ENCODE data around the gene ALK. TPM values are rescaled to one million over a fixed set of nuclear protein-coding genes. Genes with fewer than 3 reads are reported as not detected.

ALK gene
- total and polyA plus RNA-seq, 4 donors: 4.2 to 16.7 (median 14.2) TPM

DNA sequence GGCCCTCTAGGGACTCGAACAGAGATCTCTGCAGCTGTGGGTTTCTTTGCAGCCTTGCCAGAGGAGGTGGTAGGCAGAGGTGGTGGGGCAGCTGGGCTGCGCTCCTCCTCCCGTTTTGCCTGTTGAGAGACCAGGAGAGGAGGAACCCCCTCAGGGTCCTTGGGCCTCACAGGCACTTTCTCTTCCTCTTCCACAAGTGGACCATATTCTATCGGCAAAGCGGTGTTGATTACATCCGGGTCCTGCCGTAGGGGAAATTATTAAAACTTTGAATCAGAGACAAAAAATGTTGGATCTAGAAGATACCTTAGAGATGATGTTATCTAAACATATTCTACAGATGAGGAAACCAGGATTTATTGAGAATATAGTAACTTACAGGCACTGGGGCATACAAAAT is 727.7 kb downstream of the ALK start:
- WGBS (ENCODE audit: insufficient coverage): 87% methylated on average over 3 of the region's 7 CpGs
- H3K27me3 ChIP-seq (ENCODE audit: control insufficient read depth, insufficient read depth, low read length): no peaks in the 10 kb centered on the region

DNA sequence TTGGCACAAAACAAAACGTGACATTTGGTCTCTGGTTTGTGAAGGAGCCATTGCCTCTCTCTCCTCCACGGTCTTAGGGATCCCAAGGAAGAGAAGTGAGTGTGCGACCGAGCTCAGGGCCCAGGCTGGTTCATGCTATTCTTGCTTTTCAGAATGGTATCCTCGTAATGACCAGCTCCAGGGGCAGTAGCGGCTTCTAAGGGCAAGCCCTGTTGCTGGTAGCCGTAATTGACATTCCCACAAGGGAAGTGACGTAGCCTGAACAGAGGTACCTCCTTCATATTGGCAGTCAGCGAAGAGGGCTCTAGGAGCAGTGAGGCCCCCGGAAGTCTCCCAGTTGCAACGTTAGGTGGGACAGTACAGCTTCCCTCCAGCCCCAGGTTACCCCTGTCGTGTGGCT is 728.3 kb downstream of the ALK start:
- H3K27ac ChIP-seq (ENCODE audit: low read depth, low read length): no peak overlapping the region
- DNase-seq (ENCODE audit: low read depth in 4 of 6, low spot score in 6 of 6): no peak
- no peaks in the 10 kb centered on the region for H3K27me3 ChIP-seq (ENCODE audit: control insufficient read depth, insufficient read depth, low read length)
- H3K4me1 ChIP-seq (ENCODE audit: control insufficient read depth, insufficient read depth, low read length): no peaks in the 10 kb centered on the region
- H3K4me3 ChIP-seq (ENCODE audit: low read depth, low read length): no peak overlapping the region
- H3K9me3 ChIP-seq (ENCODE audit: control insufficient read depth, insufficient read depth, low read length): no peaks in the 10 kb centered on the region
- WGBS (ENCODE audit: insufficient coverage): 90% methylated on average over 9 of the region's 12 CpGs
- H3K36me3 ChIP-seq (ENCODE audit: control insufficient read depth, insufficient read depth, low read length): peaks cover 3% of the 10 kb centered on the region

More for the DNA sequence above, 727.7 kb downstream of the ALK start:
- no peak overlapping the region for H3K4me3 ChIP-seq (ENCODE audit: low read depth, low read length)
- no peaks in the 10 kb centered on the region for H3K9me3 ChIP-seq (ENCODE audit: control insufficient read depth, insufficient read depth, low read length)
- DNase-seq (ENCODE audit: low read depth in 4 of 6, low spot score in 6 of 6): no peak
- H3K4me1 ChIP-seq (ENCODE audit: control insufficient read depth, insufficient read depth, low read length): no peaks in the 10 kb centered on the region
- no peak overlapping the region for H3K27ac ChIP-seq (ENCODE audit: low read depth, low read length)
- H3K36me3 ChIP-seq (ENCODE audit: control insufficient read depth, insufficient read depth, low read length): peaks cover 3% of the 10 kb centered on the region

DNA sequence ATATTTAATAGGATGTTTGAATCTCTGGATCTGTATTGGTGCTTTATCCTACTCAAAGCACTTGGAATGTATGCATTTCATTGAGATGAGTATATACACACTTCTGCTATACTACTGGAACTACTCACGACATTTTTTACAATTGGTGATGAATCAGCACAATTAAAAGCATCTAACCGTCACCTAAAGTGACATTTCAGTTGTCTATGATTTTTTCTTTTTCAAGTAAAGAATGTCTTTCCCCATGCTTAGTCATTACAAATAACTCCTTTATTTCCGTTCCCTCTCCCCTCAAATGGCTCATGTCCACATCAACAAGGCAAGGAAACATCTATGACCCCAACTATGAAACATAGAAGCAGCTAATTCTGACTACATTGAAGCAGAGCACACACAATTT is 728.9 kb downstream of the ALK start:
- no peak for DNase-seq (ENCODE audit: low read depth in 4 of 6, low spot score in 6 of 6)
- Histone ChIP-seq H3K4me1 (ENCODE audit: control insufficient read depth, insufficient read depth, low read length) (no peaks in the 10 kb centered on the region), H3K4me3 (ENCODE audit: low read depth, low read length) (no peak overlapping the region), H3K9me3 (ENCODE audit: control insufficient read depth, insufficient read depth, low read length) (no peaks in the 10 kb centered on the region), H3K27ac (ENCODE audit: low read depth, low read length) (no peak overlapping the region), H3K36me3 (ENCODE audit: control insufficient read depth, insufficient read depth, low read length) (peaks cover 3% of the 10 kb centered on the region), H3K27me3 (ENCODE audit: control insufficient read depth, insufficient read depth, low read length) (no peaks in the 10 kb centered on the region)
- WGBS (ENCODE audit: insufficient coverage): 80% methylated on average over 1 of the region's 3 CpGs

DNA sequence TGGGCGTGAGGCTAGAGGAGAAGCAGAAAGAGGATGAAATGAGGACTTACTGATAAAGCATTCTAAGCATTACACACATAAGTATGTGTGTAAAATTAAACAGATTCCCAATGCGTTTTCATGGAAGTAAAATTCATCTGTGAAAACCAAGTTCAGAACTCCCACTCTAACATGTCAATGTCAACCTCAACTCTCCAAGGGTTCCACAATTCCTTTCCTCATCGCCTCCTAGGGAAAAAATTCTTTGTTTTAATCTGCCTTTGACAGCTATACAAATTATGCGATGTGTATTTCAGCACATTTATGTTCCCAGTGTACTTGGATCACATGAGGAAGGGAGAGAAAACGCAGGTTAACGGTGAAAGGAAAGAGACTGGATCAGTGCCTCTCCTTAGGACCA is 729.6 kb downstream of the ALK start:
- H3K27ac ChIP-seq (ENCODE audit: low read depth, low read length): no peak overlapping the region
- no peaks in the 10 kb centered on the region for H3K9me3 ChIP-seq (ENCODE audit: control insufficient read depth, insufficient read depth, low read length)
- WGBS (ENCODE audit: insufficient coverage): 95% methylated on average over 3 of the region's 6 CpGs
- DNase-seq (ENCODE audit: low read depth in 4 of 6, low spot score in 6 of 6): no peak
- H3K4me3 ChIP-seq (ENCODE audit: low read depth, low read length): no peak overlapping the region
- H3K27me3 ChIP-seq (ENCODE audit: control insufficient read depth, insufficient read depth, low read length): no peaks in the 10 kb centered on the region
- H3K4me1 ChIP-seq (ENCODE audit: control insufficient read depth, insufficient read depth, low read length): no peaks in the 10 kb centered on the region
- peaks cover 3% of the 10 kb centered on the region for H3K36me3 ChIP-seq (ENCODE audit: control insufficient read depth, insufficient read depth, low read length)

DNA sequence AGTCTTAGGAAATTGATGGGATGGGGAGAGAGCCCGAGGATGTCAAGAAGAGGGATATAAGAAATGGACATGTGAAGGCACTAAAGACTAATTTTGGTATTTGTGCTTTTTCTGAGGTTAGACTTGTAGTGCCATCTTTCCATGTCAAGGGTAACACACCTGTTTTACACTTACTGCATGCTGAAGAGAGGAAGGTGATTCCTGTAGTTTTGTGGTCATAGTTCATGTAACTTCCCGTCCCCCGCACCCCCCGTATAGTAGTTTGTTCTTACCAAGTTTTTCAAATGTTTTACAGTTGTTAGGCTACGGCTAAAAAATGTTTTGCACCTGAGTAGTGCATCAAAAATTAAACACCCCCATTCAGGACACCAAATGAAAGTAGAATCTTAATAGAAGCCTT is 732.3 kb downstream of the ALK start:
- no peak overlapping the region for H3K4me3 ChIP-seq (ENCODE audit: low read depth, low read length)
- no peak overlapping the region for H3K27ac ChIP-seq (ENCODE audit: low read depth, low read length)
- WGBS (ENCODE audit: insufficient coverage): 60% methylated on average over 1 of the region's 5 CpGs
- no peak for DNase-seq (ENCODE audit: low read depth in 4 of 6, low spot score in 6 of 6)
- H3K36me3 ChIP-seq (ENCODE audit: control insufficient read depth, insufficient read depth, low read length): peaks cover 3% of the 10 kb centered on the region
- H3K4me1 ChIP-seq (ENCODE audit: control insufficient read depth, insufficient read depth, low read length): no peaks in the 10 kb centered on the region
- H3K9me3 ChIP-seq (ENCODE audit: control insufficient read depth, insufficient read depth, low read length): no peaks in the 10 kb centered on the region
- no peaks in the 10 kb centered on the region for H3K27me3 ChIP-seq (ENCODE audit: control insufficient read depth, insufficient read depth, low read length)

DNA sequence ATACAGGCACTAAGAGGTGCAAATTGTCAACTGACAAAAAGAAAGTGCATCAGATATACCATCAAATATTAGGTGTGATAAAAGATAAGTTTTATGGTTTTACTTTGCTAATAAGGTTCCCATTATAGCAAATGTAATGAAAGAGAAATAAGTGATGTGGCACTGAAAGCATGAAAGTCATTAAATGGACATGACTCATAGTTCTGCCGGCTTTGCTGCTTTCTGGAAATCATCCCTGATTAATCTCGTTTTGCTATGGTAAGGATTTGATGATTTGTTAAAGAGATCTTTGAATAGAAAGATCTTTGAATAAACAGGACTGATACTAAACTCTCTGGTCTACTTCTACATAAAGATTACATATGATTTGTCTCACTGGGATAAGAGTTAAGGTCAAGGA is 733.5 kb downstream of the ALK start:
- Histone ChIP-seq H3K27ac (ENCODE audit: low read depth, low read length) (no peak overlapping the region), H3K27me3 (ENCODE audit: control insufficient read depth, insufficient read depth, low read length) (no peaks in the 10 kb centered on the region), H3K9me3 (ENCODE audit: control insufficient read depth, insufficient read depth, low read length) (no peaks in the 10 kb centered on the region), H3K4me1 (ENCODE audit: control insufficient read depth, insufficient read depth, low read length) (no peaks in the 10 kb centered on the region), H3K4me3 (ENCODE audit: low read depth, low read length) (no peak overlapping the region), H3K36me3 (ENCODE audit: control insufficient read depth, insufficient read depth, low read length) (no peaks in the 10 kb centered on the region)
- DNase-seq (ENCODE audit: low read depth in 4 of 6, low spot score in 6 of 6): no peak
- no CpG with 5 or more reads among the region's 2 CpGs for WGBS (ENCODE audit: insufficient coverage)

DNA sequence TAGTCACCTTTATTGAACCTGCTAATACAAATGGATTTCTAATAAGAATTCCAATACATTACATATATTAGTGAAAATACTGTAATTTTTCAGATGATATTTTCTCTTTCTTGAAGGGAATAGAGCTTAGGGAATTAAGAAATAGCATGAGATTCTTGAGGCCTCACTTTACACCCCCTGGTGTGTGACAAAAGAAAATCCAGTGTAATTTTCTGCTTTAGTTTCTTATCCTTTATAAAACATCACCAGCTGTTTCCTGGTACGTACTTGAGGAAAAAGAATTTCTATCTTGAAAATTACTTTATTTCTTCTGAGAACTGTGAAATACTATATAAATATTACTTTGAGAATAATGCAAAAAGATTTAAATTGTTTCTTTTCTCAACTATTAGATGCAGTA is 734.6 kb downstream of the ALK start:
- Histone ChIP-seq H3K4me3 (ENCODE audit: low read depth, low read length) (no peak overlapping the region), H3K9me3 (ENCODE audit: control insufficient read depth, insufficient read depth, low read length) (no peaks in the 10 kb centered on the region), H3K4me1 (ENCODE audit: control insufficient read depth, insufficient read depth, low read length) (no peaks in the 10 kb centered on the region), H3K27me3 (ENCODE audit: control insufficient read depth, insufficient read depth, low read length) (no peaks in the 10 kb centered on the region), H3K27ac (ENCODE audit: low read depth, low read length) (no peak overlapping the region), H3K36me3 (ENCODE audit: control insufficient read depth, insufficient read depth, low read length) (no peaks in the 10 kb centered on the region)
- no CpG with 5 or more reads among the region's 1 CpG for WGBS (ENCODE audit: insufficient coverage)
- no peak for DNase-seq (ENCODE audit: low read depth in 4 of 6, low spot score in 6 of 6)

DNA sequence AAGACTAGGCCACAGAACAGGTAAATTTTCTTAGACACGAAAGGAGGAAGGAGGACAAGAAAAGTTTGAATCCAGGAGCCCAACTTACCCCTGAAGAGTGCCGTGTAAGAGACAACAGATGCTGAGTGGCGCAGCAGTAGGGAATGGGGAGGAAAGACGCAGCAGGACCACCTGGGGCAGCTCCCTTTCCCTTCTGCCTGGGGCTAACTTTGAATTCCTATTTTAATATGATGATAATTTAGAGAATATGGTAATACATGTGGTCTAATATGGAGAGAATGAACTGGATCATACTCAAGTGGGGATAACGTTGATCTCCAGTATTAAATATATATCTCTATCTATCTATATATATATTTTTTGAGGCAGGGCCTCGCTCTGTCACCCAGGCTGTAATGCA is 736.9 kb downstream of the ALK start:
- no peak overlapping the region for H3K27ac ChIP-seq (ENCODE audit: low read depth, low read length)
- H3K4me1 ChIP-seq (ENCODE audit: control insufficient read depth, insufficient read depth, low read length): no peaks in the 10 kb centered on the region
- H3K9me3 ChIP-seq (ENCODE audit: control insufficient read depth, insufficient read depth, low read length): no peaks in the 10 kb centered on the region
- 100% methylated on average over 2 of the region's 6 CpGs for WGBS (ENCODE audit: insufficient coverage)
- H3K27me3 ChIP-seq (ENCODE audit: control insufficient read depth, insufficient read depth, low read length): no peaks in the 10 kb centered on the region
- no peak for DNase-seq (ENCODE audit: low read depth in 4 of 6, low spot score in 6 of 6)
- peaks cover 3% of the 10 kb centered on the region for H3K36me3 ChIP-seq (ENCODE audit: control insufficient read depth, insufficient read depth, low read length)
- H3K4me3 ChIP-seq (ENCODE audit: low read depth, low read length): no peak overlapping the region

DNA sequence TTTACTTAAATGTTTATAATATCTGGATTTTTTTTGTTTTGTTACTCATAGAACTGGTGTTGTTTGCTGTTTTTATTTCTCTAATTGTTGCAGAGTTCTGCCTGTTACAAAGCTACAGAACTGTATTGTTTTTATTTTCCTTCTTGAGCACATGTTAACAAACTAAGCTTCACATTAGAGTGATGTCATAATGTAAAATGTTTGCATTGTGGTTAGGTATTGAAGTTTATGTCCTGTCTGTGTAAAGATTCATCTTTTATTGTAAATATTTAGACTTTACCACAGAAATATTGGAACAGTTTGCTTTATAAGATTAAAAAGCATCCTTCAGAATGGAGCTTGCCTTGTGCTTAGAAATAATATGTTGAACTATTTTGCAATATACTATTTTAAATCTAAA is 738.5 kb downstream of the ALK start:
- Histone ChIP-seq H3K27me3 (ENCODE audit: control insufficient read depth, insufficient read depth, low read length) (no peaks in the 10 kb centered on the region), H3K27ac (ENCODE audit: low read depth, low read length) (no peak overlapping the region), H3K4me1 (ENCODE audit: control insufficient read depth, insufficient read depth, low read length) (no peaks in the 10 kb centered on the region), H3K4me3 (ENCODE audit: low read depth, low read length) (no peak overlapping the region), H3K9me3 (ENCODE audit: control insufficient read depth, insufficient read depth, low read length) (no peaks in the 10 kb centered on the region), H3K36me3 (ENCODE audit: control insufficient read depth, insufficient read depth, low read length) (peaks cover 3% of the 10 kb centered on the region)
- no peak for DNase-seq (ENCODE audit: low read depth in 4 of 6, low spot score in 6 of 6)

DNA sequence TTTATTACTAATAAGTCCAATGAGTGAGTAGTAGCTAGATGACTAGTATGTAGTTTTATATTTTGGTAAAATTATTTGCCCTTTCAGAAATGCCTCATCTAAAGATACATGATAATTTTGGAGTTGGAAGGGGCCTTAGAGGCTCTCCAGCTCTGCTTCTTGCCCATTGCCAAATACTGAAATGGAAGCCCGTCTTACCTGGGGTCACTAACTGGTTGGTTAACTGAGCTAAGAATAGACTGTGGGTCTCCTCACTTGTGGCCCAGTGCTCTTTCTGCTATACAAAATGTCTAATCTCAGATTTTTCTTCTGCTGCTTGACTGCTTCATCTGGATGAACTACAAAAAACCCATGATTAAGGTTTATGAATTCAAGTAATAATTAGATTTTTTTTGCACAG is 739.1 kb downstream of the ALK start:
- Histone ChIP-seq H3K27me3 (ENCODE audit: control insufficient read depth, insufficient read depth, low read length) (no peaks in the 10 kb centered on the region), H3K4me3 (ENCODE audit: low read depth, low read length) (no peak overlapping the region), H3K27ac (ENCODE audit: low read depth, low read length) (no peak overlapping the region), H3K4me1 (ENCODE audit: control insufficient read depth, insufficient read depth, low read length) (no peaks in the 10 kb centered on the region), H3K36me3 (ENCODE audit: control insufficient read depth, insufficient read depth, low read length) (peaks cover 3% of the 10 kb centered on the region), H3K9me3 (ENCODE audit: control insufficient read depth, insufficient read depth, low read length) (no peaks in the 10 kb centered on the region)
- DNase-seq (ENCODE audit: low read depth in 4 of 6, low spot score in 6 of 6): no peak
- WGBS (ENCODE audit: insufficient coverage): 100% methylated on average over 1 of the region's 1 CpG

All from spinal cord (tissue), 10 donors.